Measurements from ENCODE around the gene HS2ST1.

- TF ChIP-seq, protein P1, sequence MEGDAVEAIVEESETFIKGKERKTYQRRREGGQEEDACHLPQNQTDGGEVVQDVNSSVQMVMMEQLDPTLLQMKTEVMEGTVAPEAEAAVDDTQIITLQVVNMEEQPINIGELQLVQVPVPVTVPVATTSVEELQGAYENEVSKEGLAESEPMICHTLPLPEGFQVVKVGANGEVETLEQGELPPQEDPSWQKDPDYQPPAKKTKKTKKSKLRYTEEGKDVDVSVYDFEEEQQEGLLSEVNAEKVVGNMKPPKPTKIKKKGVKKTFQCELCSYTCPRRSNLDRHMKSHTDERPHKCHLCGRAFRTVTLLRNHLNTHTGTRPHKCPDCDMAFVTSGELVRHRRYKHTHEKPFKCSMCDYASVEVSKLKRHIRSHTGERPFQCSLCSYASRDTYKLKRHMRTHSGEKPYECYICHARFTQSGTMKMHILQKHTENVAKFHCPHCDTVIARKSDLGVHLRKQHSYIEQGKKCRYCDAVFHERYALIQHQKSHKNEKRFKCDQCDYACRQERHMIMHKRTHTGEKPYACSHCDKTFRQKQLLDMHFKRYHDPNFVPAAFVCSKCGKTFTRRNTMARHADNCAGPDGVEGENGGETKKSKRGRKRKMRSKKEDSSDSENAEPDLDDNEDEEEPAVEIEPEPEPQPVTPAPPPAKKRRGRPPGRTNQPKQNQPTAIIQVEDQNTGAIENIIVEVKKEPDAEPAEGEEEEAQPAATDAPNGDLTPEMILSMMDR (IDR thresholded peaks at IDR 0.05 in 2 of 3, conservative IDR thresholded peaks at IDR 0.05 in 1 of 3; ENCODE audit: borderline replicate concordance in 1 of 3, insufficient read depth in 1 of 3, low read depth in 2 of 3, low read length in 2 of 3): no peak
- TF ChIP-seq YY1 (IDR thresholded peaks at IDR 0.05; ENCODE audit: extremely low read depth, insufficient replicate concordance, low read depth, low read length) (no peak), ZFX (IDR thresholded peaks at IDR 0.05) (no peak), POLR2A (IDR thresholded peaks at IDR 0.05; ENCODE audit: borderline replicate concordance, extremely low read depth, insufficient read depth, insufficient read length) (no peak)
These were observed 42.8 kb downstream of the HS2ST1 start for GRCh38 chr1:86957221-86957620.

All from HCT116 (cell line).